ENCODE data around the gene IQCB1.

DNA sequence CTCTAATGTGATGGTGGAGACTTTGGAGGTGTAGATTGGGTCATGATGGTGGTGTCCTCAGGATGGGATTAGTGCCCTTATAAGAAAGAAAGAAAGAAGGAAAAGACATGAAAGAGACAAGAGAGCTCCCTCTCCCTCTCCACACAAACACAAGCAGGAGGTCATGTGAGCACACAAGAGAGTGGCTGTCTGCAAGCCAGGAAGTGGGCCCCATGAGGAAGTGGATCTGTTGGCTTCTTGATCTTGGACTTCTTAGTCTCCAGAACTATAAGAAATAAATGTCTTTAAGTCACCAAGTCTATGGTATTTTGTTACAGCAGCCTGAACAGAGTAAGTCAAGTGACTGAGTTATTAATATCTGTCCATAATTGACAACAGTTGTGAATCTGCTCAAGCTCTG, 17.1 kb downstream of the IQCB1 start:
- TF ChIP-seq, protein P1, sequence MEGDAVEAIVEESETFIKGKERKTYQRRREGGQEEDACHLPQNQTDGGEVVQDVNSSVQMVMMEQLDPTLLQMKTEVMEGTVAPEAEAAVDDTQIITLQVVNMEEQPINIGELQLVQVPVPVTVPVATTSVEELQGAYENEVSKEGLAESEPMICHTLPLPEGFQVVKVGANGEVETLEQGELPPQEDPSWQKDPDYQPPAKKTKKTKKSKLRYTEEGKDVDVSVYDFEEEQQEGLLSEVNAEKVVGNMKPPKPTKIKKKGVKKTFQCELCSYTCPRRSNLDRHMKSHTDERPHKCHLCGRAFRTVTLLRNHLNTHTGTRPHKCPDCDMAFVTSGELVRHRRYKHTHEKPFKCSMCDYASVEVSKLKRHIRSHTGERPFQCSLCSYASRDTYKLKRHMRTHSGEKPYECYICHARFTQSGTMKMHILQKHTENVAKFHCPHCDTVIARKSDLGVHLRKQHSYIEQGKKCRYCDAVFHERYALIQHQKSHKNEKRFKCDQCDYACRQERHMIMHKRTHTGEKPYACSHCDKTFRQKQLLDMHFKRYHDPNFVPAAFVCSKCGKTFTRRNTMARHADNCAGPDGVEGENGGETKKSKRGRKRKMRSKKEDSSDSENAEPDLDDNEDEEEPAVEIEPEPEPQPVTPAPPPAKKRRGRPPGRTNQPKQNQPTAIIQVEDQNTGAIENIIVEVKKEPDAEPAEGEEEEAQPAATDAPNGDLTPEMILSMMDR (IDR thresholded peaks at IDR 0.05): no peak
- no peak for TF ChIP-seq POLR2A (IDR thresholded peaks at IDR 0.05)
- TF ChIP-seq EP300 (IDR thresholded peaks at IDR 0.05): no peak
